Measurements from ENCODE around the gene ABCC10.

GRCh38 chr6:43401730-43402129 is 25.6 kb upstream of the ABCC10 start:
- TF ChIP-seq, protein P1, sequence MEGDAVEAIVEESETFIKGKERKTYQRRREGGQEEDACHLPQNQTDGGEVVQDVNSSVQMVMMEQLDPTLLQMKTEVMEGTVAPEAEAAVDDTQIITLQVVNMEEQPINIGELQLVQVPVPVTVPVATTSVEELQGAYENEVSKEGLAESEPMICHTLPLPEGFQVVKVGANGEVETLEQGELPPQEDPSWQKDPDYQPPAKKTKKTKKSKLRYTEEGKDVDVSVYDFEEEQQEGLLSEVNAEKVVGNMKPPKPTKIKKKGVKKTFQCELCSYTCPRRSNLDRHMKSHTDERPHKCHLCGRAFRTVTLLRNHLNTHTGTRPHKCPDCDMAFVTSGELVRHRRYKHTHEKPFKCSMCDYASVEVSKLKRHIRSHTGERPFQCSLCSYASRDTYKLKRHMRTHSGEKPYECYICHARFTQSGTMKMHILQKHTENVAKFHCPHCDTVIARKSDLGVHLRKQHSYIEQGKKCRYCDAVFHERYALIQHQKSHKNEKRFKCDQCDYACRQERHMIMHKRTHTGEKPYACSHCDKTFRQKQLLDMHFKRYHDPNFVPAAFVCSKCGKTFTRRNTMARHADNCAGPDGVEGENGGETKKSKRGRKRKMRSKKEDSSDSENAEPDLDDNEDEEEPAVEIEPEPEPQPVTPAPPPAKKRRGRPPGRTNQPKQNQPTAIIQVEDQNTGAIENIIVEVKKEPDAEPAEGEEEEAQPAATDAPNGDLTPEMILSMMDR (IDR thresholded peaks at IDR 0.05 in 2 of 3, conservative IDR thresholded peaks at IDR 0.05 in 1 of 3; ENCODE audit: control insufficient read depth in 2 of 3, extremely low read depth in 1 of 3, insufficient read depth in 1 of 3, low read depth in 3 of 3, low read length in 3 of 3) = no peak
- TF ChIP-seq EGR1 (IDR thresholded peaks at IDR 0.05; ENCODE audit: borderline replicate concordance in 1 of 2, low read depth in 2 of 2, low read length in 2 of 2) (no peak), POLR2AphosphoS2 (IDR thresholded peaks at IDR 0.05; ENCODE audit: low read depth, low read length) (no peak), ZNF274 (IDR thresholded peaks at IDR 0.05; ENCODE audit: insufficient read depth, insufficient read length) (no peak), USF2 (IDR thresholded peaks at IDR 0.05; ENCODE audit: borderline replicate concordance, low read depth, low read length) (no peak)
- TF ChIP-seq, protein P2, sequence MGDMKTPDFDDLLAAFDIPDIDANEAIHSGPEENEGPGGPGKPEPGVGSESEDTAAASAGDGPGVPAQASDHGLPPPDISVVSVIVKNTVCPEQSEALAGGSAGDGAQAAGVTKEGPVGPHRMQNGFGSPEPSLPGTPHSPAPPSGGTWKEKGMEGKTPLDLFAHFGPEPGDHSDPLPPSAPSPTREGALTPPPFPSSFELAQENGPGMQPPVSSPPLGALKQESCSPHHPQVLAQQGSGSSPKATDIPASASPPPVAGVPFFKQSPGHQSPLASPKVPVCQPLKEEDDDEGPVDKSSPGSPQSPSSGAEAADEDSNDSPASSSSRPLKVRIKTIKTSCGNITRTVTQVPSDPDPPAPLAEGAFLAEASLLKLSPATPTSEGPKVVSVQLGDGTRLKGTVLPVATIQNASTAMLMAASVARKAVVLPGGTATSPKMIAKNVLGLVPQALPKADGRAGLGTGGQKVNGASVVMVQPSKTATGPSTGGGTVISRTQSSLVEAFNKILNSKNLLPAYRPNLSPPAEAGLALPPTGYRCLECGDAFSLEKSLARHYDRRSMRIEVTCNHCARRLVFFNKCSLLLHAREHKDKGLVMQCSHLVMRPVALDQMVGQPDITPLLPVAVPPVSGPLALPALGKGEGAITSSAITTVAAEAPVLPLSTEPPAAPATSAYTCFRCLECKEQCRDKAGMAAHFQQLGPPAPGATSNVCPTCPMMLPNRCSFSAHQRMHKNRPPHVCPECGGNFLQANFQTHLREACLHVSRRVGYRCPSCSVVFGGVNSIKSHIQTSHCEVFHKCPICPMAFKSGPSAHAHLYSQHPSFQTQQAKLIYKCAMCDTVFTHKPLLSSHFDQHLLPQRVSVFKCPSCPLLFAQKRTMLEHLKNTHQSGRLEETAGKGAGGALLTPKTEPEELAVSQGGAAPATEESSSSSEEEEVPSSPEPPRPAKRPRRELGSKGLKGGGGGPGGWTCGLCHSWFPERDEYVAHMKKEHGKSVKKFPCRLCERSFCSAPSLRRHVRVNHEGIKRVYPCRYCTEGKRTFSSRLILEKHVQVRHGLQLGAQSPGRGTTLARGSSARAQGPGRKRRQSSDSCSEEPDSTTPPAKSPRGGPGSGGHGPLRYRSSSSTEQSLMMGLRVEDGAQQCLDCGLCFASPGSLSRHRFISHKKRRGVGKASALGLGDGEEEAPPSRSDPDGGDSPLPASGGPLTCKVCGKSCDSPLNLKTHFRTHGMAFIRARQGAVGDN (IDR thresholded peaks at IDR 0.05) = no peak

Measured in GM12878 (cell line).